Measurements from ENCODE around the gene LRRC71.

The LRRC71 gene

GRCh38 chr1:156877433-156878170, 42.8 kb upstream of the LRRC71 start:
- no peak for TF ChIP-seq EZH2 (IDR thresholded peaks at IDR 0.05; ENCODE audit: borderline replicate concordance, low read depth, low read length, severe bottlenecking)
- no peak for TF ChIP-seq CTCF (IDR thresholded peaks at IDR 0.05; ENCODE audit: borderline replicate concordance, extremely low read depth, low read length, poor library complexity, severe bottlenecking)
- no peaks in the 10 kb centered on the region for H3K36me3 ChIP-seq (ENCODE audit: insufficient read depth, low read length)
- no peak overlapping the region for H3K4me2 ChIP-seq (ENCODE audit: insufficient read depth, low read length)
- H3K4me1 ChIP-seq (ENCODE audit: insufficient read depth, low read length): no peaks in the 10 kb centered on the region
- peaks cover 15% of the 10 kb centered on the region for H3K27me3 ChIP-seq (ENCODE audit: insufficient read depth, low read length, poor library complexity)
- no peak overlapping the region for H3K4me3 ChIP-seq (ENCODE audit: low read depth in 1 of 2, low read length in 2 of 2)
- no peaks in the 10 kb centered on the region for H3K9me3 ChIP-seq (ENCODE audit: insufficient read depth, low read length, severe bottlenecking)
- no peak overlapping the region for H3K9ac ChIP-seq (ENCODE audit: low read depth, low read length)
- DNase-seq (no peak), ATAC-seq (ENCODE audit: insufficient read depth, low read depth) (no peak)
- no peak overlapping the region for H2AFZ ChIP-seq (ENCODE audit: low read depth, low read length)
- H3K27ac ChIP-seq (ENCODE audit: low read length): no peak overlapping the region
- no peaks in the 10 kb centered on the region for H4K20me1 ChIP-seq (ENCODE audit: insufficient read depth, low read length)
- no peaks in the 10 kb centered on the region for H3K79me2 ChIP-seq (ENCODE audit: insufficient read depth, low read length)

- no peaks in the 10 kb centered on the region for H3K79me2 ChIP-seq (ENCODE audit: insufficient read depth, low read length)
- TF ChIP-seq CTCF (IDR thresholded peaks at IDR 0.05; ENCODE audit: borderline replicate concordance, extremely low read depth, low read length, poor library complexity, severe bottlenecking) (no peak), EZH2 (IDR thresholded peaks at IDR 0.05; ENCODE audit: borderline replicate concordance, low read depth, low read length, severe bottlenecking) (no peak)
- no peaks in the 10 kb centered on the region for H3K4me1 ChIP-seq (ENCODE audit: insufficient read depth, low read length)
- H3K36me3 ChIP-seq (ENCODE audit: insufficient read depth, low read length): no peaks in the 10 kb centered on the region
- no peak for DNase-seq
- H3K9me3 ChIP-seq (ENCODE audit: insufficient read depth, low read length, severe bottlenecking): no peaks in the 10 kb centered on the region
- no peak overlapping the region for H3K27ac ChIP-seq (ENCODE audit: low read length)
- no peak overlapping the region for H3K4me3 ChIP-seq (ENCODE audit: low read depth in 1 of 2, low read length in 2 of 2)
- ATAC-seq (ENCODE audit: insufficient read depth, low read depth): no peak
- H2AFZ ChIP-seq (ENCODE audit: low read depth, low read length): no peak overlapping the region
- H4K20me1 ChIP-seq (ENCODE audit: insufficient read depth, low read length): no peaks in the 10 kb centered on the region
- H3K27me3 ChIP-seq (ENCODE audit: insufficient read depth, low read length, poor library complexity): peaks cover 15% of the 10 kb centered on the region
- no peak overlapping the region for H3K9ac ChIP-seq (ENCODE audit: low read depth, low read length)
- H3K4me2 ChIP-seq (ENCODE audit: insufficient read depth, low read length): no peak overlapping the region
These were observed 40.6 kb upstream of the LRRC71 start for GRCh38 chr1:156879876-156880275.

GRCh38 chr1:156880473-156880872, 40.0 kb upstream of the LRRC71 start:
- H3K4me3 ChIP-seq (ENCODE audit: low read depth in 1 of 2, low read length in 2 of 2): no peak overlapping the region
- TF ChIP-seq EZH2 (IDR thresholded peaks at IDR 0.05; ENCODE audit: borderline replicate concordance, low read depth, low read length, severe bottlenecking): no peak
- TF ChIP-seq CTCF (IDR thresholded peaks at IDR 0.05; ENCODE audit: borderline replicate concordance, extremely low read depth, low read length, poor library complexity, severe bottlenecking): no peak
- H3K9ac ChIP-seq (ENCODE audit: low read depth, low read length): no peak overlapping the region
- peaks cover 17% of the 10 kb centered on the region for H3K27me3 ChIP-seq (ENCODE audit: insufficient read depth, low read length, poor library complexity)
- H3K36me3 ChIP-seq (ENCODE audit: insufficient read depth, low read length): no peaks in the 10 kb centered on the region
- H3K79me2 ChIP-seq (ENCODE audit: insufficient read depth, low read length): no peaks in the 10 kb centered on the region
- H3K4me2 ChIP-seq (ENCODE audit: insufficient read depth, low read length): no peak overlapping the region
- no peak for DNase-seq
- H4K20me1 ChIP-seq (ENCODE audit: insufficient read depth, low read length): 0 out of 2 replicates have a peak, but pooled peaks cover under 1% of the 10 kb centered on the region
- no peak for ATAC-seq (ENCODE audit: insufficient read depth, low read depth)
- no peaks in the 10 kb centered on the region for H3K4me1 ChIP-seq (ENCODE audit: insufficient read depth, low read length)
- H3K27ac ChIP-seq (ENCODE audit: low read length): no peak overlapping the region
- H3K9me3 ChIP-seq (ENCODE audit: insufficient read depth, low read length, severe bottlenecking): no peaks in the 10 kb centered on the region
- no peak overlapping the region for H2AFZ ChIP-seq (ENCODE audit: low read depth, low read length)
